ENCODE results near the gene EPHA5.

EPHA5 gene

GRCh38 chr4:65482410-65482809 lies 187.9 kb downstream of the EPHA5 start:
- DNase-seq = no peak

GRCh38 chr4:65472531-65472930 lies 197.8 kb downstream of the EPHA5 start:
- no peak for DNase-seq

- DNase-seq = no peak
These were observed 203.1 kb downstream of the EPHA5 start for GRCh38 chr4:65467068-65467680.

- no peak for DNase-seq
These were observed 208.5 kb downstream of the EPHA5 start for GRCh38 chr4:65461781-65462180.

- DNase-seq = no peak
These were observed 213.3 kb downstream of the EPHA5 start for GRCh38 chr4:65457011-65457410.

- no peak for DNase-seq
These were observed 213.7 kb downstream of the EPHA5 start for GRCh38 chr4:65456579-65456978.

- no peak for DNase-seq
These were observed 216.9 kb downstream of the EPHA5 start for GRCh38 chr4:65453398-65453797.

GRCh38 chr4:65450899-65451298 lies 219.4 kb downstream of the EPHA5 start:
- DNase-seq = no peak

- DNase-seq = no peak
These were observed 233.2 kb downstream of the EPHA5 start for GRCh38 chr4:65437102-65437501.

- no peak for DNase-seq
These were observed 248.2 kb downstream of the EPHA5 start for GRCh38 chr4:65422109-65422508.

GRCh38 chr4:65420036-65420435 lies 250.3 kb downstream of the EPHA5 start:
- DNase-seq = no peak

- DNase-seq = peak; percentile 38
These were observed 253.4 kb downstream of the EPHA5 start for GRCh38 chr4:65416891-65417290.

- no peak for DNase-seq
These were observed 262.8 kb downstream of the EPHA5 start for GRCh38 chr4:65407483-65407882.

- no peak for DNase-seq
These were observed 269.2 kb downstream of the EPHA5 start for GRCh38 chr4:65401083-65401482.

- no peak for DNase-seq
These were observed 271.2 kb downstream of the EPHA5 start for GRCh38 chr4:65399084-65399483.

- DNase-seq = no peak
These were observed 277.2 kb downstream of the EPHA5 start for GRCh38 chr4:65393078-65393477.

- no peak for DNase-seq
These were observed 277.8 kb downstream of the EPHA5 start for GRCh38 chr4:65392488-65392887.

GRCh38 chr4:65391814-65392213 lies 278.5 kb downstream of the EPHA5 start:
- peak; percentile 36 for DNase-seq

- no peak for DNase-seq
These were observed 278.9 kb downstream of the EPHA5 start for GRCh38 chr4:65391382-65391781.

GRCh38 chr4:65386927-65387326 lies 283.4 kb downstream of the EPHA5 start:
- DNase-seq = no peak

GRCh38 chr4:65383589-65384305 lies 286.5 kb downstream of the EPHA5 start:
- DNase-seq = no peak

GRCh38 chr4:65381648-65382047 lies 288.6 kb downstream of the EPHA5 start:
- no peak for DNase-seq

- DNase-seq = no peak
These were observed 299.6 kb downstream of the EPHA5 start for GRCh38 chr4:65370709-65371108.

GRCh38 chr4:65367306-65367705 lies 303.0 kb downstream of the EPHA5 start:
- no peak for DNase-seq

- no peak for DNase-seq
These were observed 311.4 kb downstream of the EPHA5 start for GRCh38 chr4:65358914-65359313.
